Neural progenitor cell (in vitro differentiated cells): ENCODE results near the gene KCNK1.

Experiments
- CTCF ChIP-seq: fragments of 200-600 bp; sonication (generic); IDR thresholded peaks from 2 replicates; pipeline ENCODE4 v1.5.1; 2017; ENCODE audit warnings: antibody characterized with exemption, mild to moderate bottlenecking
- EZH2 ChIP-seq: fragments of 200-600 bp; sonication (generic); IDR thresholded peaks from 2 replicates; pipeline ENCODE4 v1.6.1; 2017; ENCODE audit warnings: antibody characterized with exemption, mild to moderate bottlenecking, moderate library complexity
- EZH2phosphoT487 ChIP-seq: fragments of 200-600 bp; sonication (generic); IDR thresholded peaks from 2 replicates; pipeline ENCODE4 v1.6.1; 2017; ENCODE audit warnings: antibody characterized with exemption

DNA sequence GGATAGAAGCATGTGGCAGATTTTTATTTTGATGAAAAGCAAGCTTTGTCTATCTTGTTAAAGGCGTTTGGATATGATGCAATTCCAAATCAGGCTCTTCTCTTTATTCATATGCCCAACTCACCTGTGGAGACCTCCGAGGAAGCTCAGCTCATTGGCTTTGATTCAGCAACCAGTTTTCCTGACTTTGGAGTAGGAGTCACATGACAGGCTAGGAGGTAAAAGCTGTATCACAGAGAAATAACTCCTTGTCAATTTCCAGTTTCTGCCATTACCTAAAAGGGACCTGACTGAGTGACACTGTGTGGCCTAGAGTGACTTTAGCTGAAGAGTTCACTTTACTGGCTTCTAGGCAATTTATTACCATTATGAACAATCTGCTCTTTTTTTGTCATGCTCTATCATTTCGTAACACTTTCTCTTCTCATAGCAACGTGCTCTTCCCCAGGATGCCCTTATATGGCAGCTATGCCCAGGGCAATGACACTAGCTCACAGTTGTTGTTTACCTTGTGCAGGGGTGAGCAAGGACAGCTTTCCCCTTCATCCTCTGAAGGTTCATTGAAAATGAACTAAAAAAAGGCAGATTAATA, 107.2 kb downstream of the KCNK1 start:
- no peak for TF ChIP-seq EZH2phosphoT487
- TF ChIP-seq CTCF, result no peak
- no peak for TF ChIP-seq EZH2
